Stimulated activated CD4-positive, alpha-beta T cell treated with anti-CD3 and anti-CD28 coated beads, Interleukin-4, amount 100 ng/mL, for 48 hours (primary cell): Measurements from ENCODE around the gene NOL4L.

Source experiments
- DNase-seq, 2 donors: peaks; one replicate each; pipeline ENCODE4 v3.0.0-alpha.2; 2020; ENCODE audit warnings: low read depth in 2 of 2

The NOL4L gene

DNA sequence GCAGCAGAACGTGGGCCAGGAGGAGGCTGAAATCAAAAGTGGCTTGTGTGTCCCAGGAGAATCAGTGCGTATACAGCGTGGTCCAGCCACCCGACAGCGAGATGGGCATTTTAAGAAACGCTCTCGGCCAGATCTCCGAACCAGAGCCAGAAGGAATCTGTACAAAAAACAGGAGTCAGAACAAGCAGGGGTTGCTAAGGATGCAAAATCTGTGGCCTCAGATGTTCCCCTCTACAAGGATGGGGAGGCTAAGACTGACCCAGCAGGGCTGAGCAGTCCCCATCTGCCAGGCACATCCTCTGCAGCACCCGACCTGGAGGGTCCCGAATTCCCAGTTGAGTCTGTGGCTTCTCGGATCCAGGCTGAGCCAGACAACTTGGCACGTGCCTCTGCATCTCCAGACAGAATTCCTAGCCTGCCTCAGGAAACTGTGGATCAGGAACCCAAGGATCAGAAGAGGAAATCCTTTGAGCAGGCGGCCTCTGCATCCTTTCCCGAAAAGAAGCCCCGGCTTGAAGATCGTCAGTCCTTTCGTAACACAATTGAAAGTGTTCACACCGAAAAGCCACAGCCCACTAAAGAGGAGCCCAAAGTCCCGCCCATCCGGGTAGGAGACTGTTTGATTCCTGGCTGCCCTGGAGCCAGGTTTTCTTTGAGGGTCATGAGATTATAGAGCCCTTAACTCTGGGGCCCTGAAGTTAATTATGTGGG is 151.7 kb downstream of the NOL4L start:
- no peak for DNase-seq

GRCh38 chr20:32432277-32432676 is 152.9 kb downstream of the NOL4L start:
- DNase-seq = no peak

GRCh38 chr20:32431457-32431856 is 153.7 kb downstream of the NOL4L start:
- no peak for DNase-seq

- DNase-seq = no peak
Measured at GRCh38 chr20:32429745-32430360, 155.3 kb downstream of the NOL4L start.

- DNase-seq = no peak
Measured at GRCh38 chr20:32429343-32429742, 155.8 kb downstream of the NOL4L start.

DNA sequence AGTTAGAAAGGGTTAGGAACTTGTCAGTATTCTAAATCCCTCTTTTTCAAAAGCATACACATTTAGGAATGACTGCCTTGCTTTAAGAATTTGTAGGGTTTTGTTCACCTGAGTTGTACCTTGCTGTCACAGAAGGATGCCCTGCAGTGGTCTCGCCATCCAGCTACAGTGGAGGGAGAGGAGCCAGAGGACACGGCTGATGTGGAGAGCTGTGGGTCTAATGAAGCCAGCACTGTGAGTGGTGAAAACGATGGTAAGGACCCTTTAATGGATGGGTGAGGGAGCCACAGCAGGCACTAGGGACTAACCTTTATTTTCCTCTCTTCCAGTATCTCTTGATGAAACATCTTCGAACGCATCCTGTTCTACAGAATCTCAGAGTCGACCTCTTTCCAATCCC is 157.1 kb downstream of the NOL4L start:
- DNase-seq = no peak

GRCh38 chr20:32421290-32421689 is 163.8 kb downstream of the NOL4L start:
- no peak for DNase-seq

GRCh38 chr20:32418376-32418775 is 166.8 kb downstream of the NOL4L start:
- DNase-seq = no peak

- no peak for DNase-seq
Measured at GRCh38 chr20:32416206-32416605, 168.9 kb downstream of the NOL4L start.

DNA sequence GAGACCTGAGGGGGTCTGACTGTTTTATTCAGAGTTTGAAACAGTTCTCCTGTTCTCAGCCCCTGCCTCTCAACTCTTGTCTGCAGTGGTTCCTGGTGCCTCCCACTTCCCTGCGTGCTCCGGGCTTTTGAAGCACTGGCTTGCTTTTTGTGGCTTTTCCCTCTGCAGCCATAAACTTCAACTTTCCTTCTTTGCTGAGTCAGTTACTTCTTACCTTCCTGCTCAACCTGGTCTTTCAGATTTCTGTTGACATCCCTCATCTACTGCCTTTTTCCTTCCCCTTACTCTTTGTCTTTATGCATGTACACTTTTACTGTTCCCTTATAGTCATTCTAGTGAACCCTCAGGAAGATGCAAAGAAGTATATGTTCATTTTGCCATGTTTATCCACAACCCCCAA is 169.6 kb downstream of the NOL4L start:
- no peak for DNase-seq

- no peak for DNase-seq
Measured at GRCh38 chr20:32411955-32412706, 173.0 kb downstream of the NOL4L start.

DNA sequence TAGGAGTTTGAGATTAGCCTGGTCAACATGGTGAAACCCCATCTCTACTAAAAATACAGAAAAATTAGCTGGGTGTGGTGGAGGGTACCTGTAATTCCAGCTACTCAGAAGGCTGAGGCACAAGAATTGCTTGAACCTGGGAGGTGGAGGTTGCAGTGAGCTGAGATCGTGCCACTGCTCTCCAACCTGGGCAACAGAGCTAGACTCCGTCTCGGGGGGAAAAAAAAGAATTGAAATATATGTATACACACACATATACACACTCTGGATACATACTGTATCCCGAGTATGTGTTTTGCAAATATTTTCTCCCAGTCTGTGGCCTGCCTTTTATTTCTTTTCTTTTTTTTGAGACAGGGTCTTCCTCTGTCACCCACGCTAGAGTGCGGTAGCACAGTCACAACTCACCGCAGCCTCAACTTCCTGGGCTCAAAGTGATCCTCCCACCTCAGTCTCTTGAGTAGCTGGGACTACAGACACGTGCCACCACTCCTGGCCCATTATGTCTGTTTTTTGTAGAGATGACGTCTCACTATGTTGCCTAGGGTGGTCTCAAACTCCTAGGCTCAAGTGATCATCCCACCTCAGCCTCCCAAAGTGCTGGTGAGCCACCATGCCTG is 177.9 kb downstream of the NOL4L start:
- DNase-seq = peak; percentile 33 to 38

DNA sequence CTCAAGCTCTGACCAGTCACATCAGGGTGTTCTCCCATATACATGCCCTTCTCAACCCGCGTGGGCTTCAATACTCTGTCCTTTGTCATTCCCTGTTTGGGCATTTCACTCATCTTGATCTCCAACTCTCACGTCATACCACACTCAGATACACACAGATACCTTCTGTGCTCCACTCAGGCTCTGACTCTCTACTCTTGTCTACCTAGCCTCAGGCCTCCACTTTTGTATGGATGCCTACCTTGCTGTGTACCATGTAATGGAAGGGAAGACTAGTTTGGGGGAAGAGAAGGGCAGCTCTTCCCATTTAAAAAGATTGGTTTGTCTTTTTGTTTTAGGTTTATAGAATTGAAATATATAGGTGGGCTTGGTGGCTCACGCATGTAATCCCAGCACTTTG is 178.4 kb downstream of the NOL4L start:
- DNase-seq = no peak

DNA sequence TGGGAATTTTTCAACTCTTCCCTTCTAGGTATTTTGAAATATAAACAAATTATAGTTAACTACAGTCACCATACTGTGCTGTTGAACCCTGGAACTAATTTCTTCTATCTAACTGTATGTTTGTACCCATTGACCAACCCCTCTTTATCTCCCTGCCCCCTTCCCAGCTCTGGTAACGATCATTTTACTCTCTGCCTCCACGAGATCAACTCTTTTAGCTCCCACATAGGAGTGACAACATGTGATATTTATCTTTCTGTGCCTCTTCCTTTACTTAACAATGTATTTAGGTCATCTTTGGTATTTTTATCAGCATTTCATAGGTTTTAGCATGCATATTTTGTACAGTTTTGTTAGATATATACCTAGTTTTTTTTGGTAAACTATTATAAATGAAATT is 181.1 kb downstream of the NOL4L start:
- DNase-seq = no peak

DNA sequence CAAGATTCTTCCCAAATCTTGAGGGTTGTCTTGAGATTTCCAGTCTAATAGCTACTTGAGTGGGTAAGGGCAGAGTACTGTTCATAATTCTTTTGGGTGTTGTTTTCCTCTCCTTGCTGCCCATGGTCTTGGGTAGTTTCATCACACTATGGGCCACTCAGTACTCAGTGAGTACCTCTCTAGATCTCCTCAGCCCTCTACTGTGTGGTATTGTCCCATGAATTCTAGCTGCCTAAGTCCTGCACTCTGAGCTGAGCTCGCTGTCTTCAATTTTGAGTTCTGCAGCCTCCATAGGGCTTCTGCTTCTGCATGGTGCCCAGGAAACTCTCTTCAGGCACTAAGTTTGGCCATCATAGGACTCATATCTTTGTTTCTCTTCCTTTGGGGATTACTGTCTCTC is 184.7 kb downstream of the NOL4L start:
- DNase-seq = no peak

GRCh38 chr20:32397567-32398084 is 187.5 kb downstream of the NOL4L start:
- no peak for DNase-seq

DNA sequence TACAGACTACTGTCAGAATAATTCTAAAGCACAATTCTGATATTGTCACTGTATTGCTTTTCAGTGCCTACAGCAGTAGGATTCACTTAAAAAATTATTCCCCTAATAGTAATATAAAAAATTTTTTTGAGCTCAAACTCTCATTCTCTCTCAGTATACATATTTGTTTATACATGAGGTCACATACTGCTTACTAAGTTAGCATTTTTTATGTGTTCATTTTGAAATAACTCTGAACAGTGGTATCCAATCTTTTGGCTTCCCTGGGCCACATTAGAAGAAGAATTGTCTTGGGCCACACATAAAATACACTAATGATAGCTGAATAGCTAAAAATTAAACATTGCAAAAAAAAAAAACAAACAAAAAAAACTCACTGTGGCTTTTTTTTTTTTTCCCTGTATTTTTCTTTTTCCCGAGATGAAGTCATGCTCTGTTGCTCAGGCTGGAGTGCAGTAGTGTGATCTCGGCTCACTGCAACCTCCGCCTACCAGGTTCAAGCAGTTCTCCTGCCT is 188.4 kb downstream of the NOL4L start:
- DNase-seq = no peak

DNA sequence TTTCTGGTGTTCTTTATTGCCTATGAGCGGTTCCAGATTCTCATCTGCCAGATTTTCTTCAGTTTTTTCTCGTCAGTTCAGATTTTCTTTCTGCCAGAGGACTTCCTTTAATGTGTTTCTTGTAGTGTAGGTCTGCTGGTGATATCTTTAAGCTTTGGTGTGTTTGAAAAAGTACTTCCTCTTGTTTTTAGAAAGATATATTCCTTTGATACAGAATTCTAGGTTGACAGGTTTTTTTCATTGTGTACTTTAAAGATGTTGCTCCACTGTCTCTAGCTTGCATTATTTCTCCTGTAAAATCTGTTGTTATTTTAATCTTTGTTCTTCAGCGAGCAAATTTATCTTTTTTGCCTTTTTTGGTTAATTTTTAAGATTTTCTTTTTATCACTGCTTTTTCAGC is 190.1 kb downstream of the NOL4L start:
- DNase-seq = no peak
